Effector memory CD8-positive, alpha-beta T cell (primary cell): ENCODE data around the gene GALNS.
"Not testable (repeated sequence)": the region's sequence is repeated elsewhere in the genome, so short reads cannot be mapped to it uniquely, and the experiment has no call there.

Source experiments
- ATAC-seq: fragments of 150-1000 bp; cut with Tn5 transposase; replicated peaks from 2 replicates; pipeline ENCODE4 v1.10.0; 2021; ENCODE audit warnings: mild to moderate bottlenecking, moderate library complexity
- DNase-seq, 3 experiments: peaks; one replicate each; pipeline ENCODE4 v3.0.0; 2021
- H3K27ac Mint-ChIP-seq, 2 donors: one replicate each; pipeline ENCODE4 v1.8.0; 2022; ENCODE audit warnings: mild to moderate bottlenecking in 2 of 2, mixed read lengths in 2 of 2, moderate library complexity in 2 of 2
- H3K27me3 Mint-ChIP-seq, 2 donors: one replicate each; pipeline ENCODE4 v1.8.0; 2022; ENCODE audit warnings: mixed read lengths in 2 of 2
- H3K36me3 Mint-ChIP-seq: one replicate; pipeline ENCODE4 v1.8.0; 2022; ENCODE audit warnings: mild to moderate bottlenecking, moderate library complexity, mixed read lengths; ENCODE audit not compliant: insufficient read depth
- H3K4me1 Mint-ChIP-seq, 2 donors: one replicate each; pipeline ENCODE4 v1.8.0; 2022; ENCODE audit warnings: low read depth in 2 of 2, mixed read lengths in 2 of 2
- H3K4me3 Mint-ChIP-seq, 2 donors: one replicate each; pipeline ENCODE4 v1.8.0; 2022; ENCODE audit warnings: mild to moderate bottlenecking in 2 of 2, mixed read lengths in 2 of 2, moderate library complexity in 2 of 2
- H3K9me3 Mint-ChIP-seq, 2 donors: one replicate each; pipeline ENCODE4 v1.8.0; 2022; ENCODE audit warnings: mixed read lengths in 2 of 2

GALNS gene

GRCh38 chr16:88796278-88796677, 60.5 kb downstream of the GALNS start:
- DNase-seq (no peak), ATAC-seq (no peak)
- Mint-ChIP-seq H3K4me3 (no peak overlapping the region), H3K27me3 (no peaks in the 10 kb centered on the region), H3K36me3 (peaks cover 7% of the 10 kb centered on the region), H3K4me1 (peaks cover 22 to 38% of the 10 kb centered on the region in 2 donors), H3K9me3 (no peaks in the 10 kb centered on the region), H3K27ac (no peak overlapping the region)

- peak overlapping the region in 1 of 2 donors; percentile 87 for H3K27ac Mint-ChIP-seq
- H3K27me3 Mint-ChIP-seq: no peaks in the 10 kb centered on the region
- ATAC-seq (peak; percentile 25), DNase-seq (no peak)
- H3K4me1 Mint-ChIP-seq: peaks cover 34 to 45% of the 10 kb centered on the region in 2 donors
- peak overlapping the region in 1 of 2 donors; percentile 48 for H3K4me3 Mint-ChIP-seq
- peaks cover 4% of the 10 kb centered on the region for H3K36me3 Mint-ChIP-seq
- no peaks in the 10 kb centered on the region for H3K9me3 Mint-ChIP-seq
These were observed 63.3 kb downstream of the GALNS start for GRCh38 chr16:88793251-88793954.

GRCh38 chr16:88792668-88793250, 64.0 kb downstream of the GALNS start:
- H3K27me3 Mint-ChIP-seq: no peaks in the 10 kb centered on the region
- peaks cover 4% of the 10 kb centered on the region for H3K36me3 Mint-ChIP-seq
- H3K4me1 Mint-ChIP-seq: peaks cover 34 to 45% of the 10 kb centered on the region in 2 donors
- peak overlapping the region; percentile 71 to 87 for H3K27ac Mint-ChIP-seq
- ATAC-seq (no peak), DNase-seq (no peak)
- no peaks in the 10 kb centered on the region for H3K9me3 Mint-ChIP-seq
- H3K4me3 Mint-ChIP-seq: peak overlapping the region; percentile 48 to 54

GRCh38 chr16:88792078-88792550, 64.6 kb downstream of the GALNS start:
- ATAC-seq: no peak
- H3K4me3 Mint-ChIP-seq: peak overlapping the region in 1 of 2 donors; percentile 48
- no peak for DNase-seq
- H3K36me3 Mint-ChIP-seq: peaks cover 4% of the 10 kb centered on the region
- peak overlapping the region; percentile 71 to 87 for H3K27ac Mint-ChIP-seq
- H3K9me3 Mint-ChIP-seq: no peaks in the 10 kb centered on the region
- peaks cover 34 to 45% of the 10 kb centered on the region in 2 donors for H3K4me1 Mint-ChIP-seq
- H3K27me3 Mint-ChIP-seq: no peaks in the 10 kb centered on the region

GRCh38 chr16:88790312-88791211, 66.2 kb downstream of the GALNS start:
- H3K4me3 Mint-ChIP-seq: peak overlapping the region; percentile 70 to 80
- H3K4me1 Mint-ChIP-seq: peaks cover 34 to 45% of the 10 kb centered on the region in 2 donors
- no peaks in the 10 kb centered on the region for H3K9me3 Mint-ChIP-seq
- H3K27me3 Mint-ChIP-seq: no peaks in the 10 kb centered on the region
- H3K27ac Mint-ChIP-seq: peak overlapping the region; percentile 82 to 87
- DNase-seq (peak in 1 of 3 experiments; percentile 32), ATAC-seq (peak; percentile 80)
- H3K36me3 Mint-ChIP-seq: peaks cover 4% of the 10 kb centered on the region

GRCh38 chr16:88789594-88789993, 67.2 kb downstream of the GALNS start:
- Mint-ChIP-seq H3K9me3 (no peaks in the 10 kb centered on the region), H3K27ac (peak overlapping the region; percentile 82 to 87), H3K4me1 (peaks cover 25 to 36% of the 10 kb centered on the region in 2 donors), H3K27me3 (no peaks in the 10 kb centered on the region), H3K36me3 (peaks cover 4% of the 10 kb centered on the region), H3K4me3 (peak overlapping the region; percentile 70 to 80)
- ATAC-seq (no peak), DNase-seq (no peak)

GRCh38 chr16:88788749-88789148, 68.0 kb downstream of the GALNS start:
- H3K27me3 Mint-ChIP-seq, H3K4me3 Mint-ChIP-seq, H3K27ac Mint-ChIP-seq, H3K36me3 Mint-ChIP-seq, H3K9me3 Mint-ChIP-seq, ATAC-seq, DNase-seq: not testable (repeated sequence)
- H3K4me1 Mint-ChIP-seq: peaks cover 25 to 35% of the 10 kb centered on the region in 2 donors

- peaks cover 34 to 38% of the 10 kb centered on the region in 2 donors for H3K4me1 Mint-ChIP-seq
- no peaks in the 10 kb centered on the region for H3K27me3 Mint-ChIP-seq
- H3K36me3 Mint-ChIP-seq: peaks cover 10% of the 10 kb centered on the region
- peak overlapping the region in 1 of 2 donors; percentile 65 for H3K27ac Mint-ChIP-seq
- ATAC-seq (no peak), DNase-seq (no peak)
- no peaks in the 10 kb centered on the region for H3K9me3 Mint-ChIP-seq
- H3K4me3 Mint-ChIP-seq: no peak overlapping the region
These were observed 69.0 kb downstream of the GALNS start for GRCh38 chr16:88787579-88788314.

GRCh38 chr16:88785106-88785924, 71.4 kb downstream of the GALNS start, which contains the start of gene PIEZO1:
TSS of gene PIEZO1 (minus strand) at chr16:88785220. CDS start at chr16:88784964, 256 bp downstream.
- Mint-ChIP-seq H3K36me3 (peaks cover 17% of the 10 kb centered on the region), H3K4me3 (peak within 1 kb of the TSS; percentile 72 to 75), H3K4me1 (peaks cover 40 to 42% of the 10 kb centered on the region in 2 donors), H3K9me3 (no peaks in the 10 kb centered on the region), H3K27ac (peak within 1 kb of the TSS in 1 of 2 donors; percentile 91), H3K27me3 (no peaks in the 10 kb centered on the region)
- ATAC-seq (peak; percentile 46), DNase-seq (peak; percentile 83 to 88 (median 86))

- Mint-ChIP-seq H3K27me3 (no peaks in the 10 kb centered on the region), H3K4me1 (peaks cover 39 to 42% of the 10 kb centered on the region in 2 donors), H3K4me3 (peak overlapping the region; percentile 72 to 75), H3K36me3 (peaks cover 17% of the 10 kb centered on the region), H3K9me3 (no peaks in the 10 kb centered on the region), H3K27ac (no peak overlapping the region)
- no peak for DNase-seq
- peak; percentile 5 for ATAC-seq
These were observed 72.0 kb downstream of the GALNS start for GRCh38 chr16:88784856-88785105.

GRCh38 chr16:88784074-88784855, 72.5 kb downstream of the GALNS start:
- Mint-ChIP-seq H3K36me3 (peaks cover 17% of the 10 kb centered on the region), H3K9me3 (no peaks in the 10 kb centered on the region), H3K27me3 (no peaks in the 10 kb centered on the region), H3K4me3 (peak overlapping the region; percentile 72 to 75), H3K27ac (peak overlapping the region; percentile 90 to 91), H3K4me1 (peaks cover 40 to 41% of the 10 kb centered on the region in 2 donors)
- peak in 2 of 3 experiments; percentile 41 to 43 for DNase-seq
- peak; percentile 16 for ATAC-seq
